SK-N-SH (cell line): Measurements from ENCODE around the gene MED26. TPM values are rescaled to one million over a fixed set of nuclear protein-coding genes. Genes with fewer than 3 reads are reported as not detected.
A peak's percentile ranks its signal among the peaks of the same experiment; 100 is the strongest.

Experiments
- CTCF ChIA-PET: fragments of 300-600, 350-600 bp; formaldehyde crosslinking; extraction: SDS; loops from one replicate; lab custom pipeline; 2021; lab: Yijun Ruan, JAX
- POLR2A ChIA-PET: fragments of 350-600 bp; sonication (Branson Sonifier 250); formaldehyde crosslinking; extraction: SDS; loops from one replicate; lab custom pipeline; 2020; ENCODE audit warnings: antibody characterized with exemption, inconsistent platforms; lab: Yijun Ruan, JAX
- DNase-seq: peaks from one replicate; pipeline ENCODE4 v3.0.0; 2012
- H2AFZ ChIP-seq: fragments of 200-600 bp; sonication (generic); 2 replicates; pipeline ENCODE4 v1.8.1; 2016; ENCODE audit warnings: antibody characterized with exemption, mild to moderate bottlenecking, low read depth
- H3F3A ChIP-seq: fragments of 200-600 bp; sonication (generic); replicated peaks from 2 replicates; pipeline ENCODE3; 2016; ENCODE audit warnings: antibody characterized with exemption, mild to moderate bottlenecking; ENCODE audit not compliant: insufficient read depth
- H3K27ac ChIP-seq, 2 experiments: fragments of 200-500 bp in 1 of 2; fragments of 200-600 bp in 1 of 2; sonication (Bioruptor generic) in 1 of 2; sonication (generic), shearing (Covaris generic) in 1 of 2; 2 replicates each; pipeline versions ENCODE4 v1.5.1 to v1.6.1; 2014 to 2016; ENCODE audit warnings: low read depth in 2 of 2, inconsistent platforms in 1 of 2, low read length in 1 of 2, mild to moderate bottlenecking in 1 of 2, mixed read lengths in 1 of 2
- H3K27me3 ChIP-seq: fragments of 200-600 bp; sonication (generic), shearing (Covaris generic); 2 replicates; pipeline ENCODE4 v1.6.1; 2016; ENCODE audit warnings: mixed run types; ENCODE audit not compliant: insufficient read depth
- H3K36me3 ChIP-seq, 2 experiments: fragments of 200-500 bp in 1 of 2; fragments of 200-600 bp in 1 of 2; sonication (Bioruptor generic) in 1 of 2; sonication (generic) in 1 of 2; replicated peaks in 1 of 2; 2 replicates each; pipeline versions ENCODE3 to v1.5.1; 2014 to 2016; ENCODE audit warnings: low read length in 1 of 2, mild to moderate bottlenecking in 1 of 2; ENCODE audit not compliant: insufficient read depth in 2 of 2, control insufficient read depth in 1 of 2
- H3K4me1 ChIP-seq, 2 experiments: fragments of 200-500 bp in 1 of 2; fragments of 200-600 bp in 1 of 2; sonication (Bioruptor generic) in 1 of 2; sonication (generic), shearing (Covaris generic) in 1 of 2; 2 replicates each; pipeline versions ENCODE4 v1.5.1 to v1.6.1; 2014 to 2016; ENCODE audit warnings: low read depth in 1 of 2, low read length in 1 of 2, mixed run types in 1 of 2; ENCODE audit not compliant: insufficient read depth in 2 of 2, control insufficient read depth in 1 of 2
- H3K4me2 ChIP-seq: fragments of 200-600 bp; sonication (generic), shearing (Covaris generic); 2 replicates; pipeline ENCODE4 v1.6.1; 2017; ENCODE audit warnings: mixed run types
- H3K4me3 ChIP-seq, 2 experiments: fragments of 200-500 bp in 1 of 2; fragments of 200-600 bp in 1 of 2; sonication (Bioruptor generic) in 1 of 2; sonication (generic), shearing (Covaris generic) in 1 of 2; 2 replicates each; pipeline versions ENCODE4 v1.5.1 to v1.8.1; 2014 to 2016; ENCODE audit warnings: low read depth in 2 of 2, inconsistent platforms in 1 of 2, low read length in 1 of 2, mild to moderate bottlenecking in 1 of 2, mixed read lengths in 1 of 2, moderate library complexity in 1 of 2
- H3K79me2 ChIP-seq: fragments of 200-600 bp; sonication (generic); 2 replicates; pipeline ENCODE4 v1.8.1; 2017; ENCODE audit warnings: mild to moderate bottlenecking; ENCODE audit not compliant: insufficient read depth
- H3K9ac ChIP-seq: fragments of 200-600 bp; sonication (generic); 2 replicates; pipeline ENCODE4 v1.6.1; 2017; ENCODE audit warnings: mixed run types
- H3K9me2 ChIP-seq: fragments of 200-600 bp; sonication (generic); 2 replicates; pipeline ENCODE4 v1.6.1; 2017; ENCODE audit warnings: mixed run types
- H3K9me3 ChIP-seq: fragments of 200-600 bp; sonication (generic); 2 replicates; pipeline ENCODE4 v1.6.1; 2017; ENCODE audit warnings: mixed run types, mild to moderate bottlenecking, moderate library complexity
- H4K20me1 ChIP-seq: fragments of 200-600 bp; sonication (generic); 2 replicates; pipeline ENCODE4 v1.6.1; 2017; ENCODE audit warnings: mild to moderate bottlenecking, mixed run types; ENCODE audit not compliant: insufficient read depth
- CHD2 ChIP-seq: fragments of 150-350 bp; IDR thresholded peaks from 2 replicates; pipeline ENCODE4 v1.6.1; 2018; ENCODE audit warnings: low read length; ENCODE audit not compliant: partially characterized antibody
- EZH2phosphoT487 ChIP-seq: fragments of 200-600 bp; sonication (generic); IDR thresholded peaks from 2 replicates; pipeline ENCODE4 v1.6.1; 2017; ENCODE audit warnings: low read depth, mixed run types, mild to moderate bottlenecking, antibody characterized with exemption, moderate library complexity, borderline replicate concordance
- FOXJ3 ChIP-seq: sonication (generic); formaldehyde crosslinking; IDR thresholded peaks from 2 replicates; pipeline ENCODE4 v1.5.1; 2020; ENCODE audit warnings: mild to moderate bottlenecking, missing genetic modification reagents
- GABPA ChIP-seq: IDR thresholded peaks from 2 replicates; pipeline ENCODE4 v1.4.0; 2012; ENCODE audit warnings: low read depth, mild to moderate bottlenecking
- IRF3 ChIP-seq: fragments of 150-350 bp; IDR thresholded peaks from 2 replicates; pipeline ENCODE4 v1.6.1; 2016; ENCODE audit warnings: mild to moderate bottlenecking, low read depth, low read length
- MEF2A ChIP-seq: IDR thresholded peaks from 2 replicates; pipeline ENCODE4 v1.4.0; 2012; ENCODE audit warnings: low read depth, borderline replicate concordance
- MXI1 ChIP-seq: IDR thresholded peaks from 2 replicates; pipeline ENCODE4 v1.6.1; 2012; ENCODE audit warnings: mild to moderate bottlenecking, low read depth, low read length, improper control_type of control experiment
- NRF1 ChIP-seq: IDR thresholded peaks from 2 replicates; pipeline ENCODE4 v1.6.1; 2012; ENCODE audit warnings: low read depth, mild to moderate bottlenecking, low read length
- PBX3 ChIP-seq: IDR thresholded peaks from 2 replicates; pipeline ENCODE4; 2012
- POLR2AphosphoS5 ChIP-seq: IDR thresholded peaks from 2 replicates; pipeline ENCODE4 v1.6.1; 2012; ENCODE audit warnings: low read depth, low read length
- RCOR1 ChIP-seq: fragments of 150-350 bp; IDR thresholded peaks from 2 replicates; pipeline ENCODE4 v1.6.1; 2017; ENCODE audit warnings: antibody characterized with exemption, low read length
- SIN3A ChIP-seq: IDR thresholded peaks from 2 replicates; pipeline ENCODE4 v1.6.1; 2012; ENCODE audit warnings: low read depth, mild to moderate bottlenecking, low read length, moderate library complexity, borderline replicate concordance
- TAF1 ChIP-seq: IDR thresholded peaks from 2 replicates; pipeline ENCODE4 v1.6.1; 2012; ENCODE audit warnings: low read depth, mild to moderate bottlenecking, low read length, moderate library complexity, borderline replicate concordance
- USF1 ChIP-seq: IDR thresholded peaks from 2 replicates; pipeline ENCODE4 v1.4.0; 2012; ENCODE audit warnings: low read depth, borderline replicate concordance
- YY1 ChIP-seq: IDR thresholded peaks from 2 replicates; pipeline ENCODE4 v1.4.0; 2012; ENCODE audit warnings: low read depth, mild to moderate bottlenecking
- WGBS: methylation state at CpG from one replicate; pipeline ENCODE4 v1.1.6; 2017; ENCODE audit warnings: low lambda C conversion rate; 5-methylcytosine and 5-hydroxymethylcytosine counted together
- polyA plus RNA-seq, 3 experiments: library from polyadenylated mRNA; depleted of rRNA; stranded (reverse); fragments of >200 nt; gene quantifications; 2 replicates each; pipeline ENCODE4 v1.2.3, GENCODE V29; 2012
- TF ChIP-seq, protein P1 (sequence below): IDR thresholded peaks from 2 replicates; pipeline ENCODE4 v1.4.0; 2012; ENCODE audit warnings: low read depth
- TF ChIP-seq, protein P2 (sequence below): IDR thresholded peaks from 2 replicates; pipeline ENCODE4 v1.6.1; 2012; ENCODE audit warnings: mild to moderate bottlenecking, low read depth, low read length, moderate library complexity
- TF ChIP-seq, protein P3 (sequence below): IDR thresholded peaks from 2 replicates; pipeline ENCODE4 v1.4.0; 2012; ENCODE audit warnings: low read depth, borderline replicate concordance

The MED26 gene
- polyA plus RNA-seq, 1 of the 3 experiments (the other 2 are of a cell fraction): 3.5 TPM

DNA sequence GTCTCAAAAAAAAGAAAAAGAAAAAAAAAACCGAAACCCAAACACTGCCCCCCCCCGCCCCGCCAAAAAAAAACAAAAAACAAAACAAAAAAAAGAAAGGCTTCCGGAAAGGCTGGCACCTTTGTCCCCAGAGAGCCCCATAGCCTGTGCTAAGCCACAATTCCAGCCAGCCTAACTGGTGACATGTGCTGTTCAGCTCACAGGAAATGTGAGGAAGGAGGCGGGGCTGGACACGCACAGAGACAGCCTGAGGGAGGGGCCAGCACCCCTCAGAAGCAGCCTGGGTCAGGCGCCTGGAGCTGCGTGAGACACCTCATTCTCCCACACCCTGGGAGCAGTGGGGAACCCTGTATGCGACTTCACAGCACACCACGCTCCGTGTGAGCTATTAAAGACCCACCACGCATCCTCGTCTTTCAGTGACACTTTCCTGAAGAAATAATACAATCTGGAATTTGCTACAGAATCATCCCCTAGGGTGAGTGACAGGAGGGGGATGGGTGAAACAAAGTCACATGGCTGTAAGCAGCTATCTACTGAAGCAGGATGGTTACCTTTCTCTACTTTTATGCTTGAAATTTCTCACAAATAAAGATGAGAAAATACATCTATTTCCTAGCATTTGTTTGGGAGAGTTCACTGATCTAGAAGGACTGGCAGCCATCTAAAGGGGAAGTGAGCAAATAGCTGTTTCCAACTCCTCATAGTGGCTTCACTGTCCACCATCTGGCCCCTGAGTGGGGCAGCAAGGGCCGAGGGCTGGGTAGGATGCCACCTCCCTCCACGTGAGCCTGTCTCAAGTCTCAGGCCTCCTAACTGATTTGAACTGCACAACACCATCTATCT, 43.5 kb downstream of the MED26 start:
- peaks cover 0 to 6% of the 10 kb centered on the region in 2 experiments for H3K36me3 ChIP-seq
- WGBS: 23% methylated on average over 13 of the region's 15 CpGs
- peak overlapping the region; percentile 61 to 74 for H3K27ac ChIP-seq
- no peak overlapping the region for H3K9ac ChIP-seq
- H3K9me3 ChIP-seq: no peaks in the 10 kb centered on the region
- H3K27me3 ChIP-seq: no peaks in the 10 kb centered on the region
- peak overlapping the region in 1 of 2 experiments; percentile 6; a peak in 1 of 4 replicates for H3K4me3 ChIP-seq
- no peak for TF ChIP-seq TAF1
- no peak for TF ChIP-seq IRF3
- TF ChIP-seq FOXJ3 (CRISPR knock-in tag): no peak
- no peak for TF ChIP-seq EZH2phosphoT487
- TF ChIP-seq YY1: no peak
- TF ChIP-seq MEF2A: no peak
- no peak for TF ChIP-seq RCOR1
- TF ChIP-seq NRF1: no peak
- no peak for TF ChIP-seq POLR2AphosphoS5
- TF ChIP-seq GABPA: no peak
- TF ChIP-seq, protein P1, sequence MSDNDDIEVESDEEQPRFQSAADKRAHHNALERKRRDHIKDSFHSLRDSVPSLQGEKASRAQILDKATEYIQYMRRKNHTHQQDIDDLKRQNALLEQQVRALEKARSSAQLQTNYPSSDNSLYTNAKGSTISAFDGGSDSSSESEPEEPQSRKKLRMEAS: peak; percentile 71
- no peak for TF ChIP-seq USF1
- peak; percentile 66; the same call in 1 of the 2 replicates for TF ChIP-seq PBX3
- TF ChIP-seq, protein P2, sequence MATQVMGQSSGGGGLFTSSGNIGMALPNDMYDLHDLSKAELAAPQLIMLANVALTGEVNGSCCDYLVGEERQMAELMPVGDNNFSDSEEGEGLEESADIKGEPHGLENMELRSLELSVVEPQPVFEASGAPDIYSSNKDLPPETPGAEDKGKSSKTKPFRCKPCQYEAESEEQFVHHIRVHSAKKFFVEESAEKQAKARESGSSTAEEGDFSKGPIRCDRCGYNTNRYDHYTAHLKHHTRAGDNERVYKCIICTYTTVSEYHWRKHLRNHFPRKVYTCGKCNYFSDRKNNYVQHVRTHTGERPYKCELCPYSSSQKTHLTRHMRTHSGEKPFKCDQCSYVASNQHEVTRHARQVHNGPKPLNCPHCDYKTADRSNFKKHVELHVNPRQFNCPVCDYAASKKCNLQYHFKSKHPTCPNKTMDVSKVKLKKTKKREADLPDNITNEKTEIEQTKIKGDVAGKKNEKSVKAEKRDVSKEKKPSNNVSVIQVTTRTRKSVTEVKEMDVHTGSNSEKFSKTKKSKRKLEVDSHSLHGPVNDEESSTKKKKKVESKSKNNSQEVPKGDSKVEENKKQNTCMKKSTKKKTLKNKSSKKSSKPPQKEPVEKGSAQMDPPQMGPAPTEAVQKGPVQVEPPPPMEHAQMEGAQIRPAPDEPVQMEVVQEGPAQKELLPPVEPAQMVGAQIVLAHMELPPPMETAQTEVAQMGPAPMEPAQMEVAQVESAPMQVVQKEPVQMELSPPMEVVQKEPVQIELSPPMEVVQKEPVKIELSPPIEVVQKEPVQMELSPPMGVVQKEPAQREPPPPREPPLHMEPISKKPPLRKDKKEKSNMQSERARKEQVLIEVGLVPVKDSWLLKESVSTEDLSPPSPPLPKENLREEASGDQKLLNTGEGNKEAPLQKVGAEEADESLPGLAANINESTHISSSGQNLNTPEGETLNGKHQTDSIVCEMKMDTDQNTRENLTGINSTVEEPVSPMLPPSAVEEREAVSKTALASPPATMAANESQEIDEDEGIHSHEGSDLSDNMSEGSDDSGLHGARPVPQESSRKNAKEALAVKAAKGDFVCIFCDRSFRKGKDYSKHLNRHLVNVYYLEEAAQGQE: no peak
- TF ChIP-seq MXI1: peak; percentile 97
- TF ChIP-seq CHD2: peak; percentile 16
- TF ChIP-seq SIN3A: no peak
- TF ChIP-seq, protein P3, sequence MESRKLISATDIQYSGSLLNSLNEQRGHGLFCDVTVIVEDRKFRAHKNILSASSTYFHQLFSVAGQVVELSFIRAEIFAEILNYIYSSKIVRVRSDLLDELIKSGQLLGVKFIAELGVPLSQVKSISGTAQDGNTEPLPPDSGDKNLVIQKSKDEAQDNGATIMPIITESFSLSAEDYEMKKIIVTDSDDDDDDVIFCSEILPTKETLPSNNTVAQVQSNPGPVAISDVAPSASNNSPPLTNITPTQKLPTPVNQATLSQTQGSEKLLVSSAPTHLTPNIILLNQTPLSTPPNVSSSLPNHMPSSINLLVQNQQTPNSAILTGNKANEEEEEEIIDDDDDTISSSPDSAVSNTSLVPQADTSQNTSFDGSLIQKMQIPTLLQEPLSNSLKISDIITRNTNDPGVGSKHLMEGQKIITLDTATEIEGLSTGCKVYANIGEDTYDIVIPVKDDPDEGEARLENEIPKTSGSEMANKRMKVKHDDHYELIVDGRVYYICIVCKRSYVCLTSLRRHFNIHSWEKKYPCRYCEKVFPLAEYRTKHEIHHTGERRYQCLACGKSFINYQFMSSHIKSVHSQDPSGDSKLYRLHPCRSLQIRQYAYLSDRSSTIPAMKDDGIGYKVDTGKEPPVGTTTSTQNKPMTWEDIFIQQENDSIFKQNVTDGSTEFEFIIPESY: no peak
- peaks cover 98% of the 10 kb centered on the region for H4K20me1 ChIP-seq
- peaks cover 50 to 85% of the 10 kb centered on the region in 2 experiments for H3K4me1 ChIP-seq
- peaks cover 8% of the 10 kb centered on the region for H3F3A ChIP-seq
- H3K9me2 ChIP-seq: no peaks in the 10 kb centered on the region
- H3K79me2 ChIP-seq: peaks cover 100% of the 10 kb centered on the region
- CTCF ChIA-PET: interaction anchor here (0.6 to 0.9 kb wide), 3 partner anchors 44 to 670 kb away, joined by 3 read pairs; partner anchors contain the start of gene SMIM7
- POLR2A ChIA-PET: interaction anchor here (1.1 to 1.3 kb wide), 2 partner anchors 12 to 15 kb away, joined by 4 read pairs; partner anchors contain the start of gene SLC35E1
- DNase-seq: peak; percentile 90
- H3K4me2 ChIP-seq: peak overlapping the region; percentile 62; the same call in 1 of the 2 replicates
- no peak overlapping the region for H2AFZ ChIP-seq
